ENCODE data around the gene CRLF3.

- TF ChIP-seq CEBPB (IDR thresholded peaks at IDR 0.05; ENCODE audit: low read depth, low read length) (peak; percentile 53; the same call in 1 of the 2 replicates), POLR2A (IDR thresholded peaks at IDR 0.05; ENCODE audit: low read depth, low read length) (no peak), SMC3 (IDR thresholded peaks at IDR 0.05; ENCODE audit: low read depth, low read length) (no peak), CHD1 (IDR thresholded peaks at IDR 0.05; ENCODE audit: low read depth, low read length) (no peak), RAD21 (IDR thresholded peaks at IDR 0.05; ENCODE audit: low read length) (no peak), MXI1 (IDR thresholded peaks at IDR 0.05; ENCODE audit: borderline replicate concordance, low read depth, low read length) (no peak)
- TF ChIP-seq, protein P1, sequence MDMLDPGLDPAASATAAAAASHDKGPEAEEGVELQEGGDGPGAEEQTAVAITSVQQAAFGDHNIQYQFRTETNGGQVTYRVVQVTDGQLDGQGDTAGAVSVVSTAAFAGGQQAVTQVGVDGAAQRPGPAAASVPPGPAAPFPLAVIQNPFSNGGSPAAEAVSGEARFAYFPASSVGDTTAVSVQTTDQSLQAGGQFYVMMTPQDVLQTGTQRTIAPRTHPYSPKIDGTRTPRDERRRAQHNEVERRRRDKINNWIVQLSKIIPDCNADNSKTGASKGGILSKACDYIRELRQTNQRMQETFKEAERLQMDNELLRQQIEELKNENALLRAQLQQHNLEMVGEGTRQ (IDR thresholded peaks at IDR 0.05; ENCODE audit: low read depth, low read length): no peak
- TF ChIP-seq, protein P2, sequence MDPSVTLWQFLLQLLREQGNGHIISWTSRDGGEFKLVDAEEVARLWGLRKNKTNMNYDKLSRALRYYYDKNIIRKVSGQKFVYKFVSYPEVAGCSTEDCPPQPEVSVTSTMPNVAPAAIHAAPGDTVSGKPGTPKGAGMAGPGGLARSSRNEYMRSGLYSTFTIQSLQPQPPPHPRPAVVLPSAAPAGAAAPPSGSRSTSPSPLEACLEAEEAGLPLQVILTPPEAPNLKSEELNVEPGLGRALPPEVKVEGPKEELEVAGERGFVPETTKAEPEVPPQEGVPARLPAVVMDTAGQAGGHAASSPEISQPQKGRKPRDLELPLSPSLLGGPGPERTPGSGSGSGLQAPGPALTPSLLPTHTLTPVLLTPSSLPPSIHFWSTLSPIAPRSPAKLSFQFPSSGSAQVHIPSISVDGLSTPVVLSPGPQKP (IDR thresholded peaks at IDR 0.05; ENCODE audit: borderline replicate concordance, low read depth, low read length): no peak
- TF ChIP-seq, protein P3, sequence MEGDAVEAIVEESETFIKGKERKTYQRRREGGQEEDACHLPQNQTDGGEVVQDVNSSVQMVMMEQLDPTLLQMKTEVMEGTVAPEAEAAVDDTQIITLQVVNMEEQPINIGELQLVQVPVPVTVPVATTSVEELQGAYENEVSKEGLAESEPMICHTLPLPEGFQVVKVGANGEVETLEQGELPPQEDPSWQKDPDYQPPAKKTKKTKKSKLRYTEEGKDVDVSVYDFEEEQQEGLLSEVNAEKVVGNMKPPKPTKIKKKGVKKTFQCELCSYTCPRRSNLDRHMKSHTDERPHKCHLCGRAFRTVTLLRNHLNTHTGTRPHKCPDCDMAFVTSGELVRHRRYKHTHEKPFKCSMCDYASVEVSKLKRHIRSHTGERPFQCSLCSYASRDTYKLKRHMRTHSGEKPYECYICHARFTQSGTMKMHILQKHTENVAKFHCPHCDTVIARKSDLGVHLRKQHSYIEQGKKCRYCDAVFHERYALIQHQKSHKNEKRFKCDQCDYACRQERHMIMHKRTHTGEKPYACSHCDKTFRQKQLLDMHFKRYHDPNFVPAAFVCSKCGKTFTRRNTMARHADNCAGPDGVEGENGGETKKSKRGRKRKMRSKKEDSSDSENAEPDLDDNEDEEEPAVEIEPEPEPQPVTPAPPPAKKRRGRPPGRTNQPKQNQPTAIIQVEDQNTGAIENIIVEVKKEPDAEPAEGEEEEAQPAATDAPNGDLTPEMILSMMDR (conservative IDR thresholded peaks at IDR 0.05; ENCODE audit: low read depth, low read length): no peak
Measured at GRCh38 chr17:30761060-30761459, 63.4 kb downstream of the CRLF3 start.

Measured in IMR-90 (cell line).